T-helper 2 cell treated with Interferon-gamma antibody and Interleukin-4, amounts not matched to agents 100 ng/mL and 5 ng/mL, for 36 hours (primary cell): ENCODE data around the gene GRM1. TPM values are rescaled to one million over a fixed set of nuclear protein-coding genes. Genes with fewer than 3 reads are reported as not detected.

Source experiments
- intact Hi-C: fragments of 100-400 bp; cut with micrococcal nuclease; formaldehyde crosslinking; loops from one replicate; pipeline ENCODE4 v1.15.1; 2023
- total RNA-seq: library from RNA; stranded (reverse); gene quantifications from 2 replicates; pipeline ENCODE4 v1.2.3, GENCODE V29; 2022

The GRM1 gene
- total RNA-seq, 1 donor from 2014 or later: not detected

DNA sequence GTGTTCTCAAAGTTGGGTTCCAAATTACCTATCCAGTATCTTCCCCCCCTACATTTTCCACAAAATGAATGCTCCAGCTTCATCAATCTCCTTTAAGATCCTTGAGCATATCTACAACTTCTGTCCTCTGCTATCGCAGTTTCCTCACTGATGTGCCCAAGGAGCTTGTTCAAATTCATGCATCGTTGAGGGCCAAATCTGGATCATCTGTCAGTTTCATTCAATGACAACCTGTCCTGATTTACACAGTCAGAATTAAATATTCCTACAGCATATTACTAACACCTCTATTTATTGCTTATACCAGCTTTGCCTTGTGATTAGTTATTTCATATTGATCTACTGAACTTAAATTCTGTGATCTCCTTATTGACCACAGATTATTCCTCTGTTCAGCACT, 68.7 kb downstream of the GRM1 start:
- intact Hi-C loops: no loop called here

DNA sequence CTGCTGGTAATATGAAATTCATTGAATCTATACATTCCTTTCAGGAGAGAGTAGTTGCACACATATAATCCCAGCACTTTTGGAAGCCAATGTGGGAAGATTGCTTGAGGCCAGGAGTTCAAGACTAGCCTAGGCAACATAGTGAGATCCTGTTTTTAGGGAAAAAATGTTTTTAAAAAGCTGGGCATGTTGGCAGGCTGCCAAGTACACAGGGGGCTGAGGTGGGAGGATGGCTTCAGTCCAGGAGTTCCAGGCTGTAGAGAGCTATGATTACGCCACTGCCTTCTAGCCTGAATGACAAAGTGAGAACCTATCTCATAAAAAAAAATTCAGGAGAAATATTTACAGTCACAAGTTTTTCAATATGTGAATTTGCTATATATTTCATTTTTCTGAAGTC, 71.9 kb downstream of the GRM1 start:
- intact Hi-C loops: no loop called here

- intact Hi-C loops: no loop called here
Measured at GRCh38 chr6:146103416-146104072, 74.7 kb downstream of the GRM1 start.

DNA sequence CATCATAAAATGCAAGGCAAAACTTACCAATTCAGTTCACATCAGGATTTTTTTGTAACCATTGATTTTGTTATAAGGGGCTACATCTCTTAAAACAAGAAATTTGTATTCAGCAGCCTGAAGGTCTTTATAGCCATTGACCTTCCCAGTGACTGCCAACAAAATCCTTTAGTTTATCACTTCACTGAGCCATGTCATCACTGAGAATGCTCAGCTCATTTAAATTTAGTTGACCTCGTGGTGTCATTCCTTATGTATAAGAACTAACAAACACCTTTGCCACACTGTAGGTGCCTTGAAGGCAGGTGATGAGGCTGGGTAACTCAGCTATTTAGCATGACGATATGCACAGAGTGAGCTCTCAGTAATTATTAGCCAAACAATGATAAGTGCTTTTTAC, 77.7 kb downstream of the GRM1 start:
- intact Hi-C loops: no loop called here

DNA sequence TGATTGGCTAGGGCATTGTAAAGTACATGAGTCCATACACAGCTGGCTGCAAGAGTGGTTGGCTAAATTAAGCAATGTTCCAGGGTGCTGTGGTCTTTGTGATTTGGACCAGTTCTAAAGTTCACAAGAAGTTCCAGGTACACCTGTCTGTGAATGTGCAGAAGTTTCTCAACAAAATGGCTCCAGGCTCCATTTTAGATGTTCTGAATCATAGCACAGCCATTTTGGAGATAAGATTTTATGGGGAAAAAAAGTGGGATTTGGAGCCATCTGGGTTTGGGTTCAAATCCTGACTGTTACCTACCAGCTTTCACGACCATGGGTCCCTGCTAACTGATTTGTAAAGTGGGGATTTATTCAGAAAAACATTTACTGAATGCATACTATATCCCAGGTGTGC, 82.1 kb downstream of the GRM1 start:
- intact Hi-C loops: no loop called here

DNA sequence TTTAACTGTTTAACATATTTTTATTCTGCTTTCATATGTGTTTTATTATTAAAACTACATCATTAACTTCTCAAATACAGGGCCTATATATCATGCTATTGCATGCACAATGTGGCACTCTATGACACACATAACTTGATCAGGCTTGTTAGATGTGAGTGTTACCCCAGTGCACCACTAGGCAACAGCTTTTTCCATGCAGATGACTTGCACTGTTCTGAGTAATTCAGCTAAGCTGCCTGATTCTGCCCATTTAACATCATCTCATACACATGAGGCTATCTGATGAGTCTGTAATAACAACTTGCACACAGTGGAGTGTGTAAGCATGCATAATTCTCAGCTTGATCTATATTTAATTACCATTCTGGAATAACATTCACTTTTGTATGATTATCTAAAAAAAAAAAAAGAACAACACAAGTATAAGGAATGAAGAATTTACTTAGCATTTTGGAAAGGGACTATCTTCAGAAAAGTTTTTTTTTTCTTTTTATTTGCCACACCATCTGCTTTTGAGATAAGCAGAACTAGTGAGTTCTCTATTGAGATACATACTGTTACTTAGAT, 83.1 kb downstream of the GRM1 start:
- intact Hi-C loops: no loop called here

- intact Hi-C loops: no loop called here
Measured at GRCh38 chr6:146113084-146113623, 84.3 kb downstream of the GRM1 start.

DNA sequence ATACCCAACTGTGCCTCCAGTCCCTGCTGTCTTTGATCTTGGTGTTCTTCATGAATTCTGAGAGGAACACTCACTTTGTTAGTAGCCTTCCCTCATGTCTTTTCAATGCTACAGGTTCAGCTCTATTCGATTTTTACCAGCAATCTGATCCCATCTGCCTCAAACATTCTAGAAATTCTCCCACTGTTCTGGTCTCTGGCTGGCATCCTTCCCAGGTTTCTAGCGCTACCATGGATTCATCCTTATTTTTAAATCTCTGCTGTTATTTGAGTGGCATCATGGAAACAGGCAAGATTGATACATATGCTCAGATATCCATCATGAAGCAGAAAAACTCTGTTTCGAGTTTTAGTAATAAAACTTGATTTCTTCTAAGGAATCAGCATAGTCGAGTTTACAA, 94.8 kb downstream of the GRM1 start:
- intact Hi-C loops: no loop called here

DNA sequence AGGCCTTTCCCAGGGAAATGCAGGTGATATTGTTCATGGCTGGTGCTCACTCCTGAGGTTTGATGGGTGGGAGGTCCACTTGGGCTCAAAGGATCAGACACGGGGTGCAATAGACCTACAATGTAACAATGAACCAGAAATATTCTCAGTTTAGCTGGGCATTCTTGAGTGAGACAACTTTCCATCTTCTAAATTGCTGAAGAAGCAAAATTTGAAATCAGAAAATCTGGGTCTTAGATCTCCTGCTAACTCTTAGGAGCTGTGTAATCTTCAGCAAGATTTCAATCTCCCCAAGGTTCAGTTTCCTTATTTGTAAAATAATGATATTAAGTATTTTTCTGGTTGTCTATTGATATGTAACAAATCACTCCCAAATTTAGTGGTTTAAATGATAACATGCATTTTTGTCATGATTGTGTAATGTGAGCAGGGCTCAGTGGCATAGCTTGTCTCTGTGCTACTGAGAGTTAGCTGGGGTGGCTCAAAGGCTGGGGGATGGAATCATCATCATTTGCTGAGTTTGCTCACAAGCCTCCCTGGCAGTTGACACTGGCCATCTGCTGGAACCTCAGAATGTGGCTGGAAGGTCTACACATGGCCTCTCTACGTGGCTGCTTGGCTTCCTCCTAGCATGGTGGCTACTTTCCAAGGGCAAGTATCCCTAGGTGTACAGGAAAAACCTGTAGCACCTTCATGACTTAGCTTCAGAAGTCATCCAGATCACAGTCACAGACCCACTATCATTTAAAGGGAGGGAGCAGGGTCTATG, 98.8 kb downstream of the GRM1 start:
- intact Hi-C loops: no loop called here

GRCh38 chr6:146133866-146134265, 105.0 kb downstream of the GRM1 start:
- intact Hi-C loops: no loop called here

GRCh38 chr6:146135167-146135566, 106.3 kb downstream of the GRM1 start:
- intact Hi-C loops: no loop called here

- intact Hi-C loops: no loop called here
Measured at GRCh38 chr6:146146836-146147235, 118.0 kb downstream of the GRM1 start.

GRCh38 chr6:146149770-146150169, 120.9 kb downstream of the GRM1 start:
- intact Hi-C loops: no loop called here

DNA sequence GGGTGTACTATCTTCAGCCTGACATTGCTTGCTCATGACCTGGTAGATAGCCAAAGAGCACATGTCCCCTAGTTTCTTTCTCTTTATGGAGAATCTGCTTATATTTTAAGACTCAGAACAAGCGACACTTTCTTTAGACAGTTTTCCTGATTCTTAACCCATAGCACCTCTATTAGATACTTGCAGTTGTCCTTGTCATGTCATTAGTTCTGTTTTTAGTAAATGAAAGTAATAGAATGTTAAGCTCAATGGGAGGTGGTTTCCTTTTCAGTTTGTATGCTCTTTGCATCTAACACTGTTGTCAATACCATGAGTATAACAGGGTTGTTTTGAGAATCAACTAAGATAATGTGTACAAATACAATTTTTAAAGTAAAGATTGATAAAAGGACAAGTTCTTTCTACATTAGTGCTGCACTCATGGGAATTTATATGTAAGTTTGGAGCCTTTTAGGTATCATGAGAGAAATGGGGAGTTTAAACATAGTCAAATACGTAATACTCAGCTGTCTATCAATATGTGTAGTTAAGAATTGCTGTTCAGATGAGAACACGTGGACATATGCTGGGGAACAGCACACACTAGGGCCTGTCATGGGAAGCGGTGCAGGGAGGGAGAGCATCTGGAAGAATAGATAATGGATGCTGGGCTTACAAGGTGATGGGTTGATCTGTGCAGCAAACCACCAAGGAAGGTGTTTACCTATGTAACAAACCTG, 124.3 kb downstream of the GRM1 start:
- intact Hi-C loops: no loop called here

DNA sequence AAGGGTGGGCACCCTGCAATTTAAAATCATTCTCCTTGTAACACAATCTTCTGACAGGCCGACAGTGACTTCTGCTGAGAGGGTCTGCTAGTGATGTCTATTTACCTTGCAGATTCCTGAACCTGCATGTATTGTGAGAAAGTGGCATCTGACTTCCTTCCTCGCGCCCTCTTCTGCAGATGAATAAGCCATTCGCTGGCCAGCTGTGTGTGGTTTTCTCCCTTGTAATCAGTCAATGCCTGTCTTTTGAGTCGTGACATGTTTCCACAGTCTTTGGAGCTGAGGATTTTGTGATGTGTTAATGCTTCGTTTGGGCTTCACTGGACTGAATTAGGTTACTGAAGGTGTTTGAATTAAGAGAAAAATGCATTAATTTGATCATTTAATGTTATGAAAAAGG, 125.3 kb downstream of the GRM1 start:
- intact Hi-C loops: no loop called here

DNA sequence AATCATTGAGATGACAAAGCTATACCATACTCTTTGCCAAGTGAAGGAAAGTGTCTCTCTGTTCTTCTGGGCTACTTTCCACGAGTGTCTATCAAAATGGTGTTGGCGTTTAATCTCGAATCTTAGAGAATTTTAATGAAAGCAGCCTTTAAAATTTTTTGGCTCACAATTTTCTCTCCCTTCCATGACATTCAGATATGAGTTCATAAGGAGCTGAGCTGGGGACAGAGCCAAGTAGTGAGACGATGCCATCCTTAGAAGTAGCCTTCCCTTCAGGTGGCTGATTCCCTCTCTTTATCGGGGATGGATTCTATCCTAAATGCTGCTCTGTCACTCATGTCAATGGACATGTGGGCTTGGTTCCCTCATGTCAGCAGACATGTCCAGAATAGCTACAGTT, 132.8 kb downstream of the GRM1 start:
- intact Hi-C loops: no loop called here

DNA sequence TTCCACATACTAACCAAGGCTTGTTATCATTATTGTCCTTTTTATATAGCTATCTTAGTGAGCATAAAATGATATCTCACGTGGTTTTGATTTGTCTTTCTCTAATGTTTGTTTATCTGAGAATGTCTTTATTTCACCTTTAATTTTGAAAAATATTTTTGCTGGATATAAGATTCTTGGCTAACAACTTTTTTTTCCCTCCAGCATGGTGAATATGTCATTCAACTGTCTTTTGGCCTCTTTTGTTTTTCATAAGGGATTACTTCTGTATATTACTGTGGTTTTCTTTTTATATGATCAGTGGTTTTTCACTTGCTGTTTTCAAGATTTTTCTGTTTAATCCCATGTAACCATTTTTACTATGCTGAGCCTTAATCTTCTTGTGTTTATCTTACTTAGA, 141.0 kb downstream of the GRM1 start:
- intact Hi-C loops: no loop called here

DNA sequence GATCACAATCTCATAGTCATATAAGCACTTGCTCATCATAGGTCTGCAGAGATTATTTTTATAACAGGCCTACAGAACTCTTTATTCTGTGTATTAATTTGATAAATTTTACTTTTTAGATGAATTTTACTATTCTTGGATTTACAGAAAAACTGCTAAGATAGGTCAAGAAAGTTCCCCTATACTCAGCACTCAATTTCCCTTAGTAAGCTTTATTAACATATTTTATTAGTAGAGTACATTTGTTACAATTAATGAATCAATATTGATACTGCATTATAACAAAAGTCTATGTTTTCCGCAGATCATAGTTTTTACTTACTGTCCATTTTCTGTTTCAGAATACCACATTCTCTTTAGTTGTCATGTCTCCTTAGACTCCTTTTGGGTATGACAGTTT, 148.9 kb downstream of the GRM1 start:
- intact Hi-C loops: no loop called here

- intact Hi-C loops: no loop called here
Measured at GRCh38 chr6:146183831-146184230, 155.0 kb downstream of the GRM1 start.

- intact Hi-C loops: loop anchor here (5.0 kb wide), 1 partner anchor 308 kb away; no protein-coding TSS in a partner anchor
Measured at GRCh38 chr6:146184701-146185100, 155.8 kb downstream of the GRM1 start.

- intact Hi-C loops: loop anchor here (5.0 kb wide), 1 partner anchor 303 kb away; no protein-coding TSS in a partner anchor
Measured at GRCh38 chr6:146189131-146189530, 160.3 kb downstream of the GRM1 start.

DNA sequence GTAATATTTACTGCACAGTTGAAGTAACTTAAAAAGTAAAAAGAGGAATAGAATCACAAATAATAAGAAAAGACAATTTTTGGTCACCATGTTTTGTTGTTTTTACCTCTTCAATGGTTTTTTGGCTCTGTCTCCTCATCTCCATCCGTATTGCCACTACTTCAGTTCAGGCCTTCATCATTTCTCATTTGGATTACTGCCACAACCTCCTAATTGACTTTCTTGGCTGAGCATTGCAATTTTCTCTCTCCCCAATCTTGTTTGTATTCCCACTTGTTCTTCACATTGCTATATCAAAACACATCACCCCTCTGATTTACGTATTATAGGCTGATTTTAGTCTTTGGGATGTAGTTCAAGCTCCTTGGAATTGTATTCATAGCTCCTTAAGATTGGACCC, 161.7 kb downstream of the GRM1 start:
- intact Hi-C loops: no loop called here
